Measurements from ENCODE around the gene TLR3. TPM values are rescaled to one million over a fixed set of nuclear protein-coding genes. Genes with fewer than 3 reads are reported as not detected.

The TLR3 gene
- total RNA-seq, 1 donor = 11.6 TPM

DNA sequence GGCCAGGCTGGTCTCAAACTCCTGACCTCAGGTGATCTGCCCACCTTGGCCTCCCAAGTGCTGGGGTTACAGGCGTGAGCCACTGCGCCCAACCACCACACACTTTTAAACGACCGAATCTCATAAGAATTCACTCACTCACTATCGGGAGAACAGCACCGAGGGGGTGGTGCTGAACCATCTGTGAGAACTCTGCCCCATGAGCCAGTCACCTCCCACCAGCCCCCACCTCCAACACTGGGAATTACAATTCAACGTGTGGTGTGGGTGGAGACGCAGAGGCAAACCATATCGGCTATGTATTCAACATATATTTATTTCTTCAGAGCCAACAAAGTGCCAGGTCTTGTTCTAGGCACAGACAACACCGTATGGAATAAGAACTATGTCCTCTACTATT, 3.6 kb downstream of the TLR3 start:
- H3K4me3 ChIP-seq (ENCODE audit: low read depth, low read length) = no peak overlapping the region
- no peak for TF ChIP-seq CTCF (IDR thresholded peaks at IDR 0.05; ENCODE audit: insufficient read depth, low read length)
- no peak for DNase-seq (ENCODE audit: low read depth)

GRCh38 chr4:186074189-186074588, 5.2 kb downstream of the TLR3 start:
- no peak overlapping the region for H3K4me3 ChIP-seq (ENCODE audit: low read depth, low read length)
- TF ChIP-seq CTCF (IDR thresholded peaks at IDR 0.05; ENCODE audit: insufficient read depth, low read length) = no peak
- DNase-seq (ENCODE audit: low read depth) = no peak

GRCh38 chr4:186078981-186079638, 10.2 kb downstream of the TLR3 start:
- DNase-seq (ENCODE audit: low read depth) = no peak
- no peak for TF ChIP-seq CTCF (IDR thresholded peaks at IDR 0.05; ENCODE audit: insufficient read depth, low read length)
- no peak overlapping the region for H3K4me3 ChIP-seq (ENCODE audit: low read depth, low read length)

DNA sequence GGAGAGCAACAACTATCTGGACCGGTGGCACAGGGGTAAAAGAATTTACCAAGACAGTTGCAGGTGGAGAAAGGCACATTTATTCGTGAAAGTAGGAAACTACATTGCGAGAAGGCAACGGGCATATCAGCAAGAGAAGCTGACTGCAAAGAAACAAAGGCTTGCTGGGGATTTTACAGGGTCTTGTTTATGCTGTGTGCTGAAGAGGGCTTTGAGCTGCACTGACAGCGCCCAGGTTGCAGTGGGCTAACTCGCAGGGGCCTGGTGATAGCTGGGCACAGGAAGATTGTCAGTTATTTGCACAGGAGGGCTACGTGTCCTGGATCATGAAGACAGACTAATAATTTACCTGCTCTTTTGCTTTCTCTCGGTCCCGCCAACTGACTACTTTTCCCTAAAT, 10.7 kb downstream of the TLR3 start:
- no peak for TF ChIP-seq CTCF (IDR thresholded peaks at IDR 0.05; ENCODE audit: insufficient read depth, low read length)
- no peak overlapping the region for H3K4me3 ChIP-seq (ENCODE audit: low read depth, low read length)
- no peak for DNase-seq (ENCODE audit: low read depth)

DNA sequence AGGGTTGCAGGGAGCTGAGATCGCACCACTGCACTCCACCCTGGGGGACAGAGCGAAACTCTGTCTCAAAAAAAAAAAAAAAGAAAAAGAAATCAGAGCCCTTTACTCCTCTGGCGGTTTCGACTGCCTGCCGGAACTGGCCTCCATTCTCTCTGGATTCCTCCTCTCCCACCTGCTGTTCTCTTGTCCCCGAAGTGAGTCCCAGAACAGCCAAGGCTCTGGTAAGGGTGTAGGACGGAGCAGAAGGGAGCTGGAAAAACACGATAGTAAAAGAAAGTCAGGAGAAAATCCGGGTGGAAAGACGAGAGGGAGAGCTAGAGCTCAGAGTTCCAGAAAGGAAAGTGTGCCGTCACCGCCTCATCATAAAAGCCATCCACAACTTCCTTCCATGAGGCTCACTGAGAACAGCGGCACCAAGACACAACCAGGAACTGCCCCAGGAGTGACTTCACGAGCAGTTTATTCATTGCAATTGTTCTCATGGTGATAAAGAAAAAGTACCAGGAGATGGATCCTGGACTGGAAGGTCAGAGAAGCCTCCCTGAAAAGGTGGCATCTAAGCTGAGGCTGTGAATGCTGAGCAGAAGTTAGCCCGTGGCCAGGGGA, 12.3 kb downstream of the TLR3 start:
- no peak for TF ChIP-seq CTCF (IDR thresholded peaks at IDR 0.05; ENCODE audit: insufficient read depth, low read length)
- no peak overlapping the region for H3K4me3 ChIP-seq (ENCODE audit: low read depth, low read length)
- DNase-seq (ENCODE audit: low read depth) = no peak

DNA sequence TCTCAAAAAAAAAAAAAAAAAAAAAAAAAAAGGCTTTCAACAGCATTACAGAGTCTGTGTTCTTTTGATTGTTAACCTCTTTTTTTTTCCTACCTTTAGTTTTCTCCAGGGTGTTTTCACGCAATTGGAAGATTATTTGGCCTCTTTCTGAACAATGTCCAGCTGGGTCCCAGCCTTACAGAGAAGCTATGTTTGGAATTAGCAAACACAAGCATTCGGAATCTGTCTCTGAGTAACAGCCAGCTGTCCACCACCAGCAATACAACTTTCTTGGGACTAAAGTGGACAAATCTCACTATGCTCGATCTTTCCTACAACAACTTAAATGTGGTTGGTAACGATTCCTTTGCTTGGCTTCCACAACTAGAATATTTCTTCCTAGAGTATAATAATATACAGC, 13.3 kb downstream of the TLR3 start:
- DNase-seq (ENCODE audit: low read depth) = no peak
- TF ChIP-seq CTCF (IDR thresholded peaks at IDR 0.05; ENCODE audit: insufficient read depth, low read length) = no peak
- no peak overlapping the region for H3K4me3 ChIP-seq (ENCODE audit: low read depth, low read length)

- no peak for DNase-seq (ENCODE audit: low read depth)
- no peak for TF ChIP-seq CTCF (IDR thresholded peaks at IDR 0.05; ENCODE audit: insufficient read depth, low read length)
- H3K4me3 ChIP-seq (ENCODE audit: low read depth, low read length) = no peak overlapping the region
Measured at GRCh38 chr4:186088523-186088922, 19.6 kb downstream of the TLR3 start.

All from fibroblast of the aortic adventitia (primary cell).